ENCODE results near the gene NACC1. TPM values are rescaled to one million over a fixed set of nuclear protein-coding genes. Genes with fewer than 3 reads are reported as not detected.
A peak's percentile ranks its signal among the peaks of the same experiment; 100 is the strongest.

NACC1 gene
- total RNA-seq: 35.2 TPM
- long read RNA-seq, full-length matches to known transcripts: 2 of 10 reads
- long read RNA-seq, partial matches to known transcripts: 0 of 10 reads
- long read RNA-seq, other reads (novel, unspliced or antisense): 8 of 10 reads

DNA sequence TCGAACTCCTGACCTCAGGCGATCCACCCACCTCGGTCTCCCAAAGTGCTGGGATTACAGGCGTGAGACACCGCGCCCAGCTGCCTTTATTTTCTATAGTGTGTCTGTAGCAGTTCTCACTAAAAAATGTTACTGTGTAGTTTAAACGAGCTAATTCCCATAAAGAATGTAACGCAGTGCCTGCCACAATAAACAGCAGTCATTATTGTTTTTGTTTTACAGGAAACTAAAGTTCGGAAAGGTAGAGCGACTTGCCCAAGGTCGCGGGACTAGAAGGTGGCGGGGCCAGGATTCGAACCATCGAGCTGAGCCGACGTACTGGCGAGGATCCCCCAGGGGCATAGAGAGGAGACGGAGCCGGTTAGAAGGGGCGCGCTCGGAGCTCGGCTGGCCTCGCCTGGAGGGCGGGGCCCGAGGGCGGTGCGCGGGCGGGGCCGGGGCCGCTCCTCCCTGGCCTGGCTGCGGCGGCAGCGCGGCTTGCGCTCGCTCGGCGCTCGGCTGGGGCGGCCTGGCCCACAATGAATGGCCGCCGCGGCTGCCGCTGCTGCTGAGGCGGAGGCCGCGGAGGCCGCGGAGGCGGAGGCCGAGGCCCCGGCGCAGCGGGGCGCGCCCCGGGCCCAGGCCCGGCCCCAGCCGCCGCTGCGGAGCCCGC lies at the start of gene NACC1:
Gene NACC1, plus strand, starts transcription at position 493 of the 652 bp plus-strand sequence. CDS start 16,944 bp downstream, outside the sequence.
- ATAC-seq (peak; percentile 95 to 96), DNase-seq (peak; percentile 93)
- intact Hi-C loops (cut with DNase I): no loop called here
- Histone ChIP-seq H3K27me3 (ENCODE audit: low read depth) (no peaks in the 10 kb centered on the region), H3K4me1 (peaks cover 39% of the 10 kb centered on the region), H3K36me3 (peaks cover 27% of the 10 kb centered on the region), H3K9me3 (no peaks in the 10 kb centered on the region), H3K4me3 (peak within 1 kb of the TSS; percentile 84), H3K27ac (peak within 1 kb of the TSS; percentile 71)
- TF ChIP-seq, protein P1, sequence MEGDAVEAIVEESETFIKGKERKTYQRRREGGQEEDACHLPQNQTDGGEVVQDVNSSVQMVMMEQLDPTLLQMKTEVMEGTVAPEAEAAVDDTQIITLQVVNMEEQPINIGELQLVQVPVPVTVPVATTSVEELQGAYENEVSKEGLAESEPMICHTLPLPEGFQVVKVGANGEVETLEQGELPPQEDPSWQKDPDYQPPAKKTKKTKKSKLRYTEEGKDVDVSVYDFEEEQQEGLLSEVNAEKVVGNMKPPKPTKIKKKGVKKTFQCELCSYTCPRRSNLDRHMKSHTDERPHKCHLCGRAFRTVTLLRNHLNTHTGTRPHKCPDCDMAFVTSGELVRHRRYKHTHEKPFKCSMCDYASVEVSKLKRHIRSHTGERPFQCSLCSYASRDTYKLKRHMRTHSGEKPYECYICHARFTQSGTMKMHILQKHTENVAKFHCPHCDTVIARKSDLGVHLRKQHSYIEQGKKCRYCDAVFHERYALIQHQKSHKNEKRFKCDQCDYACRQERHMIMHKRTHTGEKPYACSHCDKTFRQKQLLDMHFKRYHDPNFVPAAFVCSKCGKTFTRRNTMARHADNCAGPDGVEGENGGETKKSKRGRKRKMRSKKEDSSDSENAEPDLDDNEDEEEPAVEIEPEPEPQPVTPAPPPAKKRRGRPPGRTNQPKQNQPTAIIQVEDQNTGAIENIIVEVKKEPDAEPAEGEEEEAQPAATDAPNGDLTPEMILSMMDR (IDR thresholded peaks at IDR 0.05): no peak

DNA sequence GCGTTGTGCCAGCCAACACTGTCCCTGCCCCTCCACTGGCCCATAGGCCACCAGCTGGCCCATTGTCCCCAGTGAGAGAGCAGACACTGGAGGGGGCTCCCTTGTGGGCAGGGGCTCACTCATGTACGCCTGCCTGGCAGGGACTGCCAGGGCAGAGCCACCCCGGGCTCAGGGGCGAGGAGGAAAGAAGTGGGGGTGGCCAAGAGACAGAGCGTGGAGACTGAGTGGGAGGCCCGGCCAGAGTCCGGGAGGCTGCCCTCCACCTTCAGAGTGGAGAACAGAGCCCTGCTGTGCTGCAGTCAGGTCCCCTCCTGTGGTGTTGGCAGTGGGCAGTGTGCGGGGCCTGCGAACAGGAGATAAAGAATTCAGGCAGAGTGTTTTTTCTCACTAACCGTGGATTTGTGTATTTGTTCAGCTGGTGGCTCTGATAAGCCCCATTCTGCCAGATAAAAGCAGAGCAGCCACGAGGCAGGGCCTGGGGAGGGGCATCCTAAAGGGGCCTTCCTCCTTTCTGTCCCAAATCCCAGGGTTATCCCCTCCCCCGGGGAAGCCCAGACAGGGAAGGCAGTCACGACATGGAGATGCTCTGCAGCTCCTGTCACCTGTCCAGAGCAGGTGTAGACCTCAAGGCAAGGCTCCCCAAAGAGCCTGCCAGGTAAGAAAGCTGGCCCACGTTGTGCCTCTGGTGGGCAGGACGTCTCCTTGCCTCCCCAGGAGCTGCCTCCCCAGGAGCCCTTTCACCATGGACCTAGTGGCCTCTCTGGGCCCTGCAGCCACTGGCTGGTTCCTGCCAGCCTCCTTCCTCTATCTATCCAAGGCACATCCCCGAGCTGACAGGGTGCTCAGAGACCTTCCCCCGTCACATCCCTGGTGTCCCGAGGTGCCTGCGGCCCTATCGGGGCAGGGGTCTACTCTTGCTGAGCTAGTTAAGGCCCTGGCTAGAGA lies 48.4 kb upstream of the NACC1 start:
- H3K36me3 ChIP-seq: peaks cover 24% of the 10 kb centered on the region
- no peaks in the 10 kb centered on the region for H3K9me3 ChIP-seq
- ATAC-seq (no peak), DNase-seq (no peak)
- intact Hi-C loops (cut with DNase I): no loop called here
- H3K4me3 ChIP-seq: no peak overlapping the region
- H3K4me1 ChIP-seq: peaks cover 59% of the 10 kb centered on the region
- TF ChIP-seq, protein P1 (IDR thresholded peaks at IDR 0.05): no peak
- peak overlapping the region; percentile 24 for H3K27ac ChIP-seq
- H3K27me3 ChIP-seq (ENCODE audit: low read depth): no peaks in the 10 kb centered on the region

DNA sequence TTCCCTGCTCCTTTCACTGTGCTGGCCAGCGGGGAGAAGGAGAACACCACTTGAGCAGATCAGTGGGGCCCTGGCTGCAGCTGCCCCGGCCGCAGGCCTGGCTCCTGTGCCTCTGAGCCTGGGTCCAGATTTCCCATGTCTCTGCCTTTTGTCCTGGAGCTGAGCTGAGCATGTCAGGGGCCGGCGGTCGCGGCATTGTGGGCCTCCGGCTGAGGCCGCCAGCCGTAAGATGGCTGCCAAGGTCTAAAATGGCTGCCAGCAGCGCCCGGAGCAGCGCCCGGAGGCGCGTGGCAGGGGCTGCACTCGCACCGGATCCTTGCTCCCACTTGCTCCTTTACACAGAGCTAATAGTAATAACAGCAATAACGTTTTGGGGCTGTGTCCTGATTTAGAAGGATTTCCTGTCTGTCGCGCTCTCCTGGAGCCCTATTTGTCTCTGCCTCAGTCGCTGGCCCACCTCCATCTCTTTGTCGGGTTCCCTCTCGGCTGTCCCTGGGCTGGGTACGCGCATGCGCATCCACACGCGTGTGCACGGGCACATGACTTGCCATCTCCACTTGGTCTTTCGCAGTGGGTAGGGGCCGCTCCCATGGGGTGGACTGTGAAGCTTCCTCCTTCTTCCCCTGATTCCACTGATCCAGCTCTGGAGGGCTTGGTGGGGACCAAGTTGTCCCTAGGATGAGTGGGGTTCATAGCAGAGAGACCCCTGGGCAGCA lies 47.5 kb upstream of the NACC1 start:
- DNase-seq (no peak), ATAC-seq (no peak)
- intact Hi-C loops (cut with DNase I): no loop called here
- H3K9me3 ChIP-seq: no peaks in the 10 kb centered on the region
- TF ChIP-seq, protein P1 (IDR thresholded peaks at IDR 0.05): no peak
- H3K4me1 ChIP-seq: peaks cover 55% of the 10 kb centered on the region
- H3K27me3 ChIP-seq (ENCODE audit: low read depth): no peaks in the 10 kb centered on the region
- no peak overlapping the region for H3K27ac ChIP-seq
- H3K36me3 ChIP-seq: peaks cover 25% of the 10 kb centered on the region
- no peak overlapping the region for H3K4me3 ChIP-seq

DNA sequence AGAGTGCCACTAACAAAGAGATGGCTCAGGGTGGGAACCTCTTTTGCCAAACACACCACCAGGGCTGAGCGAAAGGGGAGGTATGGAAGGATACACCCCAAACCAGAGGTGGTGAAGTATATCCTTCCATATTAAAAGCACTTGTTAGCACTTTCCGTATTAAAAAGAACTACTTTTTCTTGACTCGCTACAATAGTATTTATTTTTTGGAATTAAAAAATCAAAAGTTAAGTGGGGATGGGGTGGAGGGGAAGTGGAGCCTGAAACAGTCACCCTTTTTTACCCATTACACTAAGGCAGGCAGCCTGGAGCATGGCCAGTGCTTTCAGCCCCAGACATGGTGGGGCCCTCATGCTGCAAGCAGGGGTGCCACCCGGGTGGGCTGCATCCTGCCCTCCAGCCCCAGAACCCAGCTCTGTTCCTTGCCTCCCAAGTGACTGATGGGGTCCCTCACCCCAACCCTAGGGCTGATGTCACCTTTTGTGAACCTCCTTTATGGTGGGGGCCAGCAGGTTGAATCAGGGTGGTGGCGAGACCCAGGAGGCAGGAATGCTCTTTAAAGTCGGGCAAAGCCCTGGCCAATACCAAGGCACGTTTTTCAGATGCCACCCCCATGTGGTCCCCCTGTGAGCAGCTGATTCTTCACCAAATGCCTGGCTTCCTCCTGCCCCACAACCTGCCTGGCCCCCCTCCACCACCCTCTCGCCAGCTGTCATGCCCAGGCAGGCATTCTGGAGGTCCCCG lies 46.4 kb upstream of the NACC1 start:
- H3K4me3 ChIP-seq: no peak overlapping the region
- no peak overlapping the region for H3K27ac ChIP-seq
- TF ChIP-seq, protein P1 (IDR thresholded peaks at IDR 0.05): no peak
- ATAC-seq: no peak
- no peak for DNase-seq
- peaks cover 32% of the 10 kb centered on the region for H3K36me3 ChIP-seq
- no peaks in the 10 kb centered on the region for H3K9me3 ChIP-seq
- H3K4me1 ChIP-seq: peaks cover 54% of the 10 kb centered on the region
- intact Hi-C loops (cut with DNase I): no loop called here
- no peaks in the 10 kb centered on the region for H3K27me3 ChIP-seq (ENCODE audit: low read depth)

All from lower lobe of right lung (tissue), 2 donors.